Activated CD4-positive, alpha-beta T cell treated with anti-CD3 and anti-CD28 coated beads for 24 hours (primary cell): ENCODE measurements around the gene TSPEAR.

Source experiments
- DNase-seq, 2 donors: peaks; one replicate each; pipeline ENCODE4 v3.0.0-alpha.2; 2020; ENCODE audit warnings: low read depth in 2 of 2

The TSPEAR gene

DNA sequence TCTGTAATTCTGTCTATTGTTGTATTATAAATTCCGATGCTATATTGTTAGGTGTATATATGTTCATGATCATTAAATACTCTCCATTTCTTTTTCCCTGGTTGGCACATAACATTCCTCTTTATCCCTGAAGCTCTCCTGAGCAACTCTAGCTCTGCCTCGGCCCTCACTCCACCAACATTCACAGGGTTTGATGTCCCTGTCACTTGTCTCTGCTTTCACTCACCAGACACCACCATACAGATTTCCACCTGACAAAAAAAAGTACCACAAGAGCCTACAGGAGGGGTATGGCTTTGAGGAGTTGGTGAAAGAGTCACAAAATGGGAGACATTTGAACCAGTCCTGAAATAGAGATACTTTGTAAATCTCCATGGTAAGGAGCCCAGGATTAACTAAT is 8.8 kb upstream of the TSPEAR start:
- no peak for DNase-seq

DNA sequence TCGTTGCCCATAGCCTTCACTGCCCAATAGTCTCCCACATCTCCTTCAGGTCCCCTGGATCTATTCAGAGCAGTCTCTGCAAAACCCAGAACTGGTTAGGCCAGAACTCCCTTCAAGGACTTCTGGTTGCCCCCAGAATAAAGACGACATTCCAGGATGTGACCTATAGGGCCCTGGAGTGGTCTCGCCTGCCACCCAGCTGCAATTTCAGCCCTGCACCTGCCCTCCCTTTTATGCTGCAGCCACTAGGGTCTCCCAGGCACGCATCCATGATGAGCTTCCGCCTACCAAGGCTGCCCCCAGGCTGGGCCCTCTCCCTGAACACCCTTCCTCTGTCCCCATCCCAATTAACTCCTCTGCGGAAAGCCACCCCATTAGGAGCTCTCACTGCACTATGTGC is 7.2 kb upstream of the TSPEAR start:
- no peak for DNase-seq

DNA sequence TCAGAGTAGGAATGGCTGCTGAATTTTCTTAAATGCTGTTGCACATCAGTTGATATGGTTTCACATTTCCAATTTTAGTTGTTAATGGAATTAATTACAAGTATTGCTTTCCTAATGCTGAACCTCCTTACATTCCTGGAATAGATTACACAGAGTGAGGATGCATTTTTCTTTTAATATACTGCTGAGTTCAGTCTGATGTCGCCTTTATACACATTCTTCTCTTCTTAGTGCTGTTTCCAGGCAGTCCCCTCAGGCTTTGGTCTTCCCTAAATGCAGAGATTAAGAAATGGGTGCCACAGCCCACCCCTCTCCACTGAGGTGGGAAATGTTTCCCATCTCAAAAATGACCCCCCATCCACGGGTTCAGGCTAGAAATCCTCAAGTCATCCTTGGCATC is 6.7 kb upstream of the TSPEAR start:
- DNase-seq = no peak

- DNase-seq = no peak
These were observed 5.6 kb upstream of the TSPEAR start for GRCh38 chr21:44716984-44717383.

DNA sequence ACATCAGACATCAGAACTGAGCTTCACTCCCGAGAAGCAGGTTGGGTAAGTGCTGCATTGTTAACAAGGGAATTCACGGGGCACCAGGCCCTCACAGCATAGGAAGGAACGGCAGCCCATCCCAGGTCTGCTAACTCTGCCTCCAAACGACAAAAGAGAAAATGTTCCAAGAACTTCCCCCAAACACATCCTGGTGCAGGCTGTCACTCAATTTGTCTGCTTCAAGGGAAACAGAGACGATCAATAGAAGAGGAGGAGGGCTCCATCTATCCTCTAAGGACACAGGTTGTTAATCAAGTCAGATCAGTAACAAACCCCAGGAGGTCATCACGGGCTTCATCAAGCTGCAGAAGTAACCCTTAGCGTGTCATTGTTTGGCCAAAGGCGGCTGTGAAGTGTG is 3.5 kb upstream of the TSPEAR start:
- DNase-seq = no peak

DNA sequence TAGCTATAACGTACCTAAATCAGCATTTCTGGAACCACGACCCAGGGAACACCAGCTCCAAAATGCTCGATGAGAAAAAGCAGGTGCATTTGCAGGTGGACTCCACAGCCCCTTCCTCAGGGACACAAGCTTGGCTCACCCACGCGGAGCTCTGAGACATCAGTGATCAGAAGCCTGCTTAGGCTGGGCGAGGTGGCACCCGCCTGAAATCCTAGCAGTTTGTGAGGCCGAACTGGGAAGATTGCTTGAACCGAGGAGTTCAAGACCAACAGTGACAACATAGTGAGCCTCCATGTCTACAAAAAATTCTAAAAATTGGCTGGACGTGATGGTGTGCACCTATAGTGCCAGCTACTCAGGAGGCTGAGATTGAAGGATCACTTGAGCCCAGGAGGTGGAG is 2.5 kb upstream of the TSPEAR start:
- no peak for DNase-seq

GRCh38 chr21:44713130-44713529 is 1.8 kb upstream of the TSPEAR start:
- no peak for DNase-seq

DNA sequence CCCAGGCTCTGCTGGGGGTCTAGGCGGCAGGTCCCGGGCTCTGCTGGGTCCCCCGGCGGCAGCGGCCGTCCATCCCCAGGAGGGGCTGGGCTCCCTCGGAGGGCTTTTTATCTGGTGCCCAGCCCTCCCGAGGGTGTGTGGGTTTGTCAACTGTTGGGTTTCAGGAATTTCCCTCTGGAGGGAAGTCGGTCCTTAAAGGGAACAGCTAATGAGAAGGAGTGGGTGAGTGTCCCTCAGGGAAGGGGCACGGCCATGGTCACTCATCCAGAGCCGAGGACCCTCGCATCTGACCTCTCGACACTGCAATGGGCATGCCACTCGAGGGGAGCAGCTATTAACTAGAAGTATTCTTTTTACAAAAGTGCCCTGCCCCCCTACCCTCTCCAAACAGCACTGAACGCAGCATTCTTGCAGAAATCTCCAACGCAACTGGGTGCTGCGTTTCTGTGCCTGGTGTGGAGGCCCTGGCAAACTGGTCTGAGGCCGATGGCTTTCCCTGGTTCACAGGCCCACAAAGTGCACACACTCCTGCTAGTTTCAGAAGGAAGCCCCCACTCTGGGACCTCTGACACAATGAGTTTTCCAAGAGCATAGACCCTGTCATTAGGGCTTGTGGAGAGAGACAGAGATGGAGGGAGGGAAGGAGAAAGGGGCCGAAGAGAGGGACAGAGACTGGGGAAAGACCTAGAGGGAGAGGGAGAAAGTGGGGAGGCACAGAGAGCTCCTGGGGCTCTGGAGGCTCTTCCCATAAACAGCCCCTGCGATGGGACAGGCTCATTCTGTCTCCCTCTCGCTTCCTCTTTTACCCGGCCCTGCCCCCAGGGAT is 1.0 kb upstream of the TSPEAR start:
- DNase-seq = no peak

DNA sequence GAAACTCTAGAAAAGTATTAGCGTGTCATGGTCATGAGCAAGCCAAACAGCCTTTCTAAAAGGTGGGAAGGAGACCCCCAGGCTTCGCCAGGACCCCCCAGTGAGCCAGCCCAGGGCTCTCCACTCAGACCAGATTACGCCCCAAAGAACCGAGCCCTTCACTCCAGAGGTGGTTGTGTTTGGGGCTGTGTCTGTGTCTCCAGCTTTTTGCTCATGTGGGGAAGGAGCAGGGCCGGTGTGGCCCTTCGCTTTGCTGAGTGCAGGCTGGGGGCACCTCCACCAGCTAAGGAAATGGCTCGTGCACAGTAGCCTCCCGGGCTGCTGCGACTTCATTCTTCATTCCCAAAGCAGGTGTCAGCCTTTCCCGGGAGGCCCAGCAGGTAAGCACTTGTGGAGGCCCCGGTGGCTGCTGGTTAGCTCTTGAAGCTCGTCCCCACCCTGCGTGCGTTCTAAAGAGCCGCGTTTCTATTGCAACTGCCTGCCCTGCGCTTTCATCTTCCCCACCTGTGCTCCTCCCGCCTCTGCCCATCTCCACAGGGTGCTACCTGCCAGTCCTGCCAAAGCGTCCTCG is 531 bp downstream of the TSPEAR start:
- no peak for DNase-seq

GRCh38 chr21:44710294-44710665 is 1.1 kb downstream of the TSPEAR start:
- DNase-seq = no peak

GRCh38 chr21:44709426-44710293 is 1.7 kb downstream of the TSPEAR start:
- no peak for DNase-seq

DNA sequence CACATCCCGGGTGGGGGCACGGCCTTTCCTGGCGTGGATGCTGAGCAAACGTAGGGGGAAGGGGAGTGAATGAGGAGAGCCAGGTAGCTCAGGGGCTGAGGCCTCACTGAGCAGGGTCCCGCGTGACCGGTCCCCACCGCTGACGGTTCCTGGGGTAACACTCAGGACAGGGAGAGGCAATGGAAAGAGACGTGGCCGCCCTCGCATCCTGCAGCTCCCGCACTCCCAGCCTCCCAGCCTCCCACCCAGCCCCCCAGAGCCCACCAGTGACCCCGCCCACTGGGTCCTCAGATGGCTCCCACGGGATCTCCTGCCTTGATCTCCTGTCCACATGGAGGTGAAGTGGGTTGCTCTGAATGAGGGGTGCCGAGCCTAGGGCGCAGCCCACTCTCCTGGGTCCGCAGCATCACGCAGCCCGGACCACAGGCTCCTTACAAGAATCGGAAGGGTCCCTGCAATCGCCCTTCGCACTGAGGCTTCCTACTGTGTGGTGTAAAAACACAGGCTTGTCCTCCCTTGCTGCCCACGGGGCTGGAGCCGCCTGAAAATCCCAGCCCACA is 2.4 kb downstream of the TSPEAR start:
- no peak for DNase-seq

DNA sequence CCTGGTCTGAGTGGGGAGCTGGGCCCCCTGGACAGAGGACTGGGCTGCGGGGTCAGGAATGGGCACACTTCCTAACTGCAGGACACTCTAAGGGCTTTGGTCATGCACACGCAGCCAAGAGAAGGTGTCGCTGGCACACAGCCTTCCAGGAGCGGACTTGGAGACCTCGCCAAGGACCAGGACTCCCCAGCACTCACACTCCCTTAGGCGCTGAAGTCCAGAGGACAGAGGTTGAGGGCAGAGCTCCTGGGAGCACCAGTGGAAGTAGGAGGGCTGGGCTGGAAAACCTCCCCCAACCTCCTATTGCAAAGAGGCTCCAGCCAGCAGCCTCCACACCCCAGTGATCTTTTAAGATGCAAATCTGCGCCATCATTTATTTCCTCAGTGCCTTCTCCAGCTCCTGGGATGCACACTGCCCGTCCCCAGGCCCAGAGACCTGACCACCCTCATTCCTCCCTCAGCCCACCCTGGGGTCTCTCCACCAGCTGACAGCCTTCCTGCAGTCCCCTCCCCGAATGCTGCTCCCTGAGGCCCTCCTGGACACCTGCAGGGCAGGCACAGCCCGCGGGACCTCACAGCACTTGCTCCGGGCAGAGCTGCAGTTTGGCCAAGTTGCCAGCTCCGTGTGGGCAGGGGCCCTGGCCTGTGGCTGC is 3.0 kb downstream of the TSPEAR start:
- DNase-seq = no peak

- DNase-seq = no peak
These were observed 4.4 kb downstream of the TSPEAR start for GRCh38 chr21:44706706-44707581.

DNA sequence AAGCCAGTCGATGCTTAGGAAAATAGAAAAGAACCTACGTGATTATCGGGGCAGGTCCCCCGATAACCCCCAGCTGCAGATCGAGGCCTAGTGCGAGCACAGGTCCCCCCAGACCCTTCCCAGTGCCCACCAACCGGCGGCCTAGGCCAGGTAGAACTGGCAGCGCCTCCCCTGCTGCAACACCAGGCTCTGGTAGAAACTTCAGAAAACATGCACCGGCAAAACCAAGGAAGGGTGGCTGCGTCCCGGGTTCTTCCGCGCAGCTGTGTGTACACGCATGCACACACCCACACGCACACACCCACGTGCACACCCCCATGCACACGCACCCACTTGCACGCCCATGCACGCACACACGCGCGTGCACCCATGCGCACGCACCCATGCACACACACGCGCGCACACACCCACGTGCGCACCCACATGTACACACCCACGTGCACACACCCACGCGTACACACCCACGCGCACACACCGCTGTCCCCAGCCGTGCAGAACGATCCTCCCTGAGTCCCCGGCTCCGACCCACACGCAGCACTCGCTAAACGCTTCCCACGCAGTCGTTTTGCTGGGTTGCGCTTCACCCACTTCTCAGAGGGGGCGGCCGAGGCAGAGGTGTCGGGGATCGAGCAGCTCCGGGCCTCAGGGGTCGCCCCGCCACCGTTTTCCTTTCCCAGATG is 5.2 kb downstream of the TSPEAR start:
- no peak for DNase-seq

DNA sequence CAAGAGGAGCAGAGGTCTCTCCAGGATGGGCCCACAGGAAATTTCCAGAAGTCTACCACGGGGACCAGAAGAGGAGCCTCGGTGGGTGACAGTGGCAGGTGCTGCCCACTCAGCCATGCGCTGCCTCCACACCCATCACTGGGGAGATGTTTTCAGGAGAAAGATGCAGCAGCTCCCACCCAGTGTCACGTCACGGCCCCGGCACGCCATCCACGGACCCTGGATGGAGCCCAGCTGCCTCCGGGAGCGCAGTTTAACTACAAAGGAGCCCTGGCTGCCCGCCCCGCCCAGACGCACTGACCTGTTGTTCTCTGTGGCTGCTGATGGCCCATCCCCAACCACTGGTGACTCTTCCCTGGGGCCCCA is 6.8 kb downstream of the TSPEAR start:
- no peak for DNase-seq

- no peak for DNase-seq
These were observed 7.4 kb downstream of the TSPEAR start for GRCh38 chr21:44703731-44704635.

DNA sequence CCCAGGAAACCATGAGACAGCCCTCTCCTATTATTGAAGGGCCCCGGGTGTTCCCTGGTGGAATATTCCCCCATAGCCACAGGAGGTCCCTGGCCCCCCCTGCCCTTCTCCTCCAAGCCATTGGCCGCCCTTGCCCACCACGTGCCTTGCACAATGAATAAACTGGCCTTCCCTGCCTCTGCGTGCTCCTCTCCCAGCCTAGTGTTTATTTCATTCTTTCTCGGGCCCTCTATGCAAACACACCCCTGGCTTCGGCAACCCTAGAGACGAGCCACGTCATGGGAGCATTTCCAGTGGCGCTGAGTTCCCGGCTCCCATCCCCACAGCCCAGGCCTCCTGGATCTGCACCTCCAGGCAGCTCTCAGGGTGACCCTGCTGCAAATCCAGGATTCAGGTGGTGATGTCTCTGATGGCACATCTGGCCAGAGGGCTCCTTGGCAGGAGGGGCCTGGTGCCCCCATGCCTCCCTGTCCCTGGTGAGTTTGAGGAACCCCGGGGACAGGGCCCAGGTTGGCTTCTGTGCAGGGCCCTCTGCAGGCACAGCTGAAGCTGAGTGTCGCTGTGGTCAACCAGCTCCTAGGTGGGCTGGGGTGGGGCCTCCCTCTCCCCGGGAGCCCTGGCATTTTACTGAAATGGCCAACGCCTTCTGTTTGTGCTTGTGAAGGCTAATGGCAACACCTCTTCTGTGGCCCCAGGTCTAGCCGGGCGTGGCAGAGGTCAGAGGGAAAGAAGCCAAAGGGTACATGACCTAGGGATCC is 8.2 kb downstream of the TSPEAR start:
- DNase-seq = no peak
